GM19025 (cell line): ENCODE data around the gene MYT1.

Experiments used
- ATAC-seq: cut with Tn5 transposase; IDR thresholded peaks from one replicate; pipeline ENCODE4 v1.9.1; 2021; ENCODE audit warnings: mild to moderate bottlenecking, low read depth, moderate library complexity; ENCODE audit not compliant: unreplicated experiment

MYT1 gene

GRCh38 chr20:64139199-64140060 lies 24.8 kb upstream of the MYT1 start:
- no peak for ATAC-seq

GRCh38 chr20:64140061-64140931 lies 24.0 kb upstream of the MYT1 start:
- ATAC-seq: no peak

- no peak for ATAC-seq
Measured at GRCh38 chr20:64140956-64141355, 23.3 kb upstream of the MYT1 start.

GRCh38 chr20:64142590-64142989 lies 21.7 kb upstream of the MYT1 start:
- no peak for ATAC-seq

- no peak for ATAC-seq
Measured at GRCh38 chr20:64143018-64143801, 21.0 kb upstream of the MYT1 start.

DNA sequence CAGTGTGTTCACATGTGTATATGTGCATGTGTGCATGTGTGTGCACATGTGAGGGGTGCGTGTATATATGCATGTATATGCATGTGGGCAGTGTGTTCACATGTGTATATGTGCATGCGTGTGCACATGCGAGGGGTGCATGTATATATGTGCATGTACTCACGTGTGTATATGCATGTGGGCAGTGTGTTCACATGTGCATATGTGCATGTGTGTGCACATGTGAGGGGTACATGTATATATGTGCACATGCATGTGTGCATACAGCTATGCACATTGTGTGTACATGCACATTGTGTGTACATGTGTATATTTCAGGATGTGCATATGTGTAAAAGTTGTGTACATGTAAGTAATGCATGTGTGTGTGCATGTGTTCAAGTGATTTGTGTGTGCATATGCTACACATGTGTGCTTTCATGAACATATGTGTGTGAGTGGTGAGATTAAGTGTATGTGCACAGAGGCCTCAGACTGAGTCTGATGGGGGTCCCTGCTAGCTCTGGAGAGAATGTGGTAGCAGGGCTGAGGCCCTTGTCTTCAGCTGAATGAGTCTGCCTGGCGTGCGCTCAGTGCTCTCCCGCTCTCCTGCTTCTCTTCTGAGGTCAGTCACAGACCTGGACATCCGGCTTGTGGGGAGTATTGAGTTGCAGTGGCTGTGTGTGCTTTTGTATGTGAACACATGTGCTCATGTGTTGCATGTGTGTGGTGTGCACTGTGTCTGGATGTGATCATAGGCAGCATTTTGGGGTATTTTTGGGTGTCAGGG lies 19.9 kb upstream of the MYT1 start:
- no peak for ATAC-seq

DNA sequence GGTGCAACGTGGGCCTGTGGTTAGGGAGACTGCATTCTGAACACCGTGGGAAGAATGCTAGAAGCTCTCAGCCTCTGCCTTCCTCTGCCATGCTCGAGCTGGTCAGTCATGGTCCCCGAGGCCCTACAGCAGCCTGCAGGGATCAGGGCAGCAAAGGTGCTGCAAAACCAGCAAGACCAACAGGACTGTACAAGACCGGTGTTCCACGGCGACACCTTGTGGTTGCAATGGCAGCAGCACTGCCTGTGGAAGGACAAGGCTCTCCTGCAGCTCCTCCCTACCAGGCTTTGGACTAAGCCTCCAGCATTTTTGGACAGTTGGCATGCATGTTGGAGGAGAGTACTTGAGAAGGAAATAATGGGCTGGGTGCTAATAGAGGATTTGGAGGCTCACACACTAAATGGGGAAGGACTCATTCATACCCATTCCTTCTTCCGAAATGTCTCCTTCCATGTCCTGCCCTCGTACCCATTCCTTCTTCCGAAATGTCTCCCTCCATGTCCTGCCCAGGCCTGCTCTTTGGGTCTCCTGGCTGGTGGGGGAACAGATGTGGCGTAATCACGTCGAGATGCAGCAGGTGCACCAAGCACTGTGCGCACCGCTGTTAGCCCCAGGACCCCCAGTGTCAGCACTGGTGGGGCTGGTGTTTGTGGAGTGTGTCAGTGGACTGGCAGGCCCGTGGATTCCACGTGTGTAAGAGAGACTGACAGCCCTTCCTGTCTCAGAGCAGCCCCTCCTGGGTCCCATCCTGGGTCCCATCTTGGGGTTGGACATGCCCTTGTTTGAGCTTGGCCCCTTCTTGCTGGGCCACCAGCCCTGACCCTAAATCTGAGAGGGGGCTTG lies 18.6 kb upstream of the MYT1 start:
- ATAC-seq: no peak

DNA sequence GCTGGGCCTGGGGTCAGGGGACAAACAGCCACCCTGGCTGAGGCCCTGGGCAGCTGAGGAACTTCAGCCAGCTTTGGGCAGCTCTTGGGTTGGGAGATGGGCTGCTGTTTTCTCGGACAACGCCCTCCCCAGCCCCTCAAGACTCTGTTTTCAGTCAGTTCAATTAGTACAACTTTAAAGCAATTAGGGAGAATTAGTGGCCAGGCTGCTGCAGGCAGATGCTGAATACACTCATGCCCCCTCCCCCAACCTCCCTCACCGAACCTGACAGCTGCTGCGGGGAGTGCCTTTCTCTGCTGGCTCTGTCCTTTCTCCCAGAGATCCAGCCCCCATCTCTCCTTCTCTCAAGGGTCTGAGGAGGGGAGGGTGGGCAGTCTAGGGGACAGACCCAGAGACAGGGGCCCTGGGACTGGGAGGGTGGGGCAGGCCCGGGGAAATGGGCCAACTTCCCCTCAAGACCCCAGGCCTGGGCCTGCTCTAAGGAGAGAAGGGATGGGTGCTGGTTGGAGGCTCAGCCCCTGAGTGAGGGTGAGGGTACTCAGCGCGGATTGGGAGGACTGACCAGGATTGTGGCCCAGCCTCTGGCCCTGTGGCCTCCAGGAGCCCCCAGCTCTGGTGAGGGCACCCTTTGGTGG lies 17.8 kb upstream of the MYT1 start:
- no peak for ATAC-seq

- no peak for ATAC-seq
Measured at GRCh38 chr20:64146936-64147477, 17.2 kb upstream of the MYT1 start.

- ATAC-seq: no peak
Measured at GRCh38 chr20:64148581-64148980, 15.7 kb upstream of the MYT1 start.

- ATAC-seq: no peak
Measured at GRCh38 chr20:64149141-64149540, 15.1 kb upstream of the MYT1 start.

- no peak for ATAC-seq
Measured at GRCh38 chr20:64149809-64150560, 14.3 kb upstream of the MYT1 start.

GRCh38 chr20:64150756-64151632 lies 13.3 kb upstream of the MYT1 start:
- no peak for ATAC-seq

- ATAC-seq: no peak
Measured at GRCh38 chr20:64151633-64152530, 12.4 kb upstream of the MYT1 start.

- no peak for ATAC-seq
Measured at GRCh38 chr20:64152906-64153305, 11.3 kb upstream of the MYT1 start.

GRCh38 chr20:64153410-64153809 lies 10.8 kb upstream of the MYT1 start:
- no peak for ATAC-seq
